ENCODE measurements around the gene CLEC4G.

DNA sequence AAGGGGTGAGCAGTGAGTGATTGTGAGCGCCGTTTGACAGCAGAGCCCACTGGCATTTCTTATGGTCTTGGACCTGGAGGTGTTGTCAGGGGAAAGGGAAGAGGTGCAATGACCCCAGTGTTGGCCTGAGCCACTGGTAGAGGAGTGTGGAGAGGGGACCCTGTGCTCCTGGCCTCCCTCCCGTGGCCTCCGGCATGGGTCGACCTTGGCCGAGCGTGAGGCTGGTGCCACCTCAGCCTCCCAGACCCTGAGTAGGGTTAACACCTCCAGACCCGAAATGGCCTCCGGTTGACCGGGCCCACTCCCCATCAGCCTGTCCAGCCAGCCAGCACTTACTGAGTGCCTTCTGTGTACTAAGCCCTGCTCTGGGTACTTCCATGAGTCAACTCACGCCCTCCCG is 44.7 kb downstream of the CLEC4G start:
- TF ChIP-seq, protein P1, sequence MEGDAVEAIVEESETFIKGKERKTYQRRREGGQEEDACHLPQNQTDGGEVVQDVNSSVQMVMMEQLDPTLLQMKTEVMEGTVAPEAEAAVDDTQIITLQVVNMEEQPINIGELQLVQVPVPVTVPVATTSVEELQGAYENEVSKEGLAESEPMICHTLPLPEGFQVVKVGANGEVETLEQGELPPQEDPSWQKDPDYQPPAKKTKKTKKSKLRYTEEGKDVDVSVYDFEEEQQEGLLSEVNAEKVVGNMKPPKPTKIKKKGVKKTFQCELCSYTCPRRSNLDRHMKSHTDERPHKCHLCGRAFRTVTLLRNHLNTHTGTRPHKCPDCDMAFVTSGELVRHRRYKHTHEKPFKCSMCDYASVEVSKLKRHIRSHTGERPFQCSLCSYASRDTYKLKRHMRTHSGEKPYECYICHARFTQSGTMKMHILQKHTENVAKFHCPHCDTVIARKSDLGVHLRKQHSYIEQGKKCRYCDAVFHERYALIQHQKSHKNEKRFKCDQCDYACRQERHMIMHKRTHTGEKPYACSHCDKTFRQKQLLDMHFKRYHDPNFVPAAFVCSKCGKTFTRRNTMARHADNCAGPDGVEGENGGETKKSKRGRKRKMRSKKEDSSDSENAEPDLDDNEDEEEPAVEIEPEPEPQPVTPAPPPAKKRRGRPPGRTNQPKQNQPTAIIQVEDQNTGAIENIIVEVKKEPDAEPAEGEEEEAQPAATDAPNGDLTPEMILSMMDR (IDR thresholded peaks at IDR 0.05) = no peak
- no peak for TF ChIP-seq CHD4 (IDR thresholded peaks at IDR 0.05; ENCODE audit: borderline replicate concordance)
- TF ChIP-seq RAD21 (conservative IDR thresholded peaks at IDR 0.05 in 1 of 2, IDR thresholded peaks at IDR 0.05 in 1 of 2) = no peak
- TF ChIP-seq, protein P2, sequence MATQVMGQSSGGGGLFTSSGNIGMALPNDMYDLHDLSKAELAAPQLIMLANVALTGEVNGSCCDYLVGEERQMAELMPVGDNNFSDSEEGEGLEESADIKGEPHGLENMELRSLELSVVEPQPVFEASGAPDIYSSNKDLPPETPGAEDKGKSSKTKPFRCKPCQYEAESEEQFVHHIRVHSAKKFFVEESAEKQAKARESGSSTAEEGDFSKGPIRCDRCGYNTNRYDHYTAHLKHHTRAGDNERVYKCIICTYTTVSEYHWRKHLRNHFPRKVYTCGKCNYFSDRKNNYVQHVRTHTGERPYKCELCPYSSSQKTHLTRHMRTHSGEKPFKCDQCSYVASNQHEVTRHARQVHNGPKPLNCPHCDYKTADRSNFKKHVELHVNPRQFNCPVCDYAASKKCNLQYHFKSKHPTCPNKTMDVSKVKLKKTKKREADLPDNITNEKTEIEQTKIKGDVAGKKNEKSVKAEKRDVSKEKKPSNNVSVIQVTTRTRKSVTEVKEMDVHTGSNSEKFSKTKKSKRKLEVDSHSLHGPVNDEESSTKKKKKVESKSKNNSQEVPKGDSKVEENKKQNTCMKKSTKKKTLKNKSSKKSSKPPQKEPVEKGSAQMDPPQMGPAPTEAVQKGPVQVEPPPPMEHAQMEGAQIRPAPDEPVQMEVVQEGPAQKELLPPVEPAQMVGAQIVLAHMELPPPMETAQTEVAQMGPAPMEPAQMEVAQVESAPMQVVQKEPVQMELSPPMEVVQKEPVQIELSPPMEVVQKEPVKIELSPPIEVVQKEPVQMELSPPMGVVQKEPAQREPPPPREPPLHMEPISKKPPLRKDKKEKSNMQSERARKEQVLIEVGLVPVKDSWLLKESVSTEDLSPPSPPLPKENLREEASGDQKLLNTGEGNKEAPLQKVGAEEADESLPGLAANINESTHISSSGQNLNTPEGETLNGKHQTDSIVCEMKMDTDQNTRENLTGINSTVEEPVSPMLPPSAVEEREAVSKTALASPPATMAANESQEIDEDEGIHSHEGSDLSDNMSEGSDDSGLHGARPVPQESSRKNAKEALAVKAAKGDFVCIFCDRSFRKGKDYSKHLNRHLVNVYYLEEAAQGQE (IDR thresholded peaks at IDR 0.05) = no peak
- TF ChIP-seq RFX5 (IDR thresholded peaks at IDR 0.05) = no peak
- no peak for TF ChIP-seq ESRRA (IDR thresholded peaks at IDR 0.05; ENCODE audit: borderline replicate concordance, low read length)
- TF ChIP-seq MAX (IDR thresholded peaks at IDR 0.05) = no peak
- TF ChIP-seq ELK1 (IDR thresholded peaks at IDR 0.05; ENCODE audit: low read depth, low read length) = no peak
- no peak for TF ChIP-seq EP300 (IDR thresholded peaks at IDR 0.05)
